Endothelial cell of umbilical vein (primary cell): ENCODE data around the gene ZNF74. TPM values are rescaled to one million over a fixed set of nuclear protein-coding genes. Genes with fewer than 3 reads are reported as not detected.

Experiments
- BruUV-seq: library from RNA; stranded (reverse); fragments of 400-500 nt; replicated peaks from 2 replicates; lab custom pipeline; 2021; lab: Mats Ljungman, UMichigan
- CTCF ChIA-PET: fragments of 300-600, 350-600 bp; sonication (Branson Sonifier 250); formaldehyde crosslinking; loops from one replicate; lab custom pipeline; 2021; ENCODE audit warnings: antibody characterized with exemption, inconsistent platforms; lab: Charles Lee
- POLR2A ChIA-PET: fragments of 300-600, 350-600 bp; sonication (Branson Sonifier 250); formaldehyde crosslinking; loops from one replicate; lab custom pipeline; 2021; ENCODE audit warnings: antibody characterized with exemption, inconsistent platforms; lab: Charles Lee
- DNase-seq: peaks from one replicate; pipeline ENCODE4 v3.0.0-alpha.2; 2011; ENCODE audit warnings: low read depth, low spot score
- FAIRE-seq: peaks from 2 replicates; lab custom pipeline; 2011; peaks lifted over from hg19 to GRCh38; lab: Jason Lieb, UNC
- H2AFZ ChIP-seq: 2 replicates; pipeline ENCODE4 v1.6.0; 2012; ENCODE audit warnings: low read depth, low read length, control low read depth, inconsistent platforms
- H3K27ac ChIP-seq: 2 replicates; pipeline ENCODE4 v1.5.1; 2011; ENCODE audit warnings: low read depth, mild to moderate bottlenecking, control low read depth, low read length, moderate library complexity; ENCODE audit not compliant: insufficient read depth
- H3K27me3 ChIP-seq, 2 experiments: 2 replicates each; pipeline versions ENCODE4 v1.6.0 to v1.6.1; 2011; ENCODE audit warnings: low read length in 2 of 2, mixed read lengths in 1 of 2; ENCODE audit not compliant: control insufficient read depth in 2 of 2, insufficient read depth in 2 of 2
- H3K36me3 ChIP-seq, 2 experiments: 2 replicates in 1 of 2; 3 replicates in 1 of 2; pipeline ENCODE4 v1.5.1; 2011; ENCODE audit warnings: low read length in 2 of 2, mild to moderate bottlenecking in 1 of 2, moderate library complexity in 1 of 2; ENCODE audit not compliant: control insufficient read depth in 2 of 2, insufficient read depth in 2 of 2; ENCODE audit errors: extremely low read depth in 1 of 2
- H3K4me1 ChIP-seq: 3 replicates; pipeline ENCODE4 v1.5.1; 2011; ENCODE audit warnings: mild to moderate bottlenecking, low read length; ENCODE audit not compliant: control insufficient read depth, insufficient read depth; ENCODE audit errors: extremely low read depth
- H3K4me2 ChIP-seq: 2 replicates; pipeline ENCODE4 v1.6.1; 2011; ENCODE audit warnings: low read length, control low read depth, mixed read lengths; ENCODE audit not compliant: insufficient read depth
- H3K4me3 ChIP-seq, 3 experiments: fragments of 200-600 bp in 1 of 3; sonication (generic), shearing (Covaris generic) in 1 of 3; replicated peaks in 1 of 3; 2 replicates each; pipeline ENCODE4 v1.5.1; 2011 to 2016; ENCODE audit warnings: control low read depth in 3 of 3, low read length in 3 of 3, mild to moderate bottlenecking in 2 of 3, inconsistent platforms in 1 of 3, low read depth in 1 of 3, moderate library complexity in 1 of 3; ENCODE audit not compliant: insufficient read depth in 1 of 3
- H3K79me2 ChIP-seq: 2 replicates; pipeline ENCODE4 v1.6.0; 2012; ENCODE audit warnings: low read length, inconsistent platforms; ENCODE audit not compliant: control insufficient read depth, insufficient read depth
- H3K9ac ChIP-seq: replicated peaks from 2 replicates; pipeline ENCODE3; 2011; ENCODE audit warnings: low read length, control low read depth; ENCODE audit not compliant: insufficient read depth; ENCODE audit errors: extremely low read depth
- H3K9me1 ChIP-seq: replicated peaks from 3 replicates; pipeline ENCODE4 v1.6.0; 2011; ENCODE audit warnings: mild to moderate bottlenecking, low read length; ENCODE audit not compliant: control insufficient read depth, insufficient read depth; ENCODE audit errors: extremely low read depth
- H3K9me3 ChIP-seq: replicated peaks from 2 replicates; pipeline ENCODE4 v1.5.1; 2012; ENCODE audit warnings: low read length, inconsistent platforms; ENCODE audit not compliant: control insufficient read depth, insufficient read depth
- H4K20me1 ChIP-seq: replicated peaks from 2 replicates; pipeline ENCODE3; 2011; ENCODE audit warnings: mild to moderate bottlenecking, low read length; ENCODE audit not compliant: control insufficient read depth, insufficient read depth; ENCODE audit errors: extremely low read depth
- EZH2 ChIP-seq: IDR thresholded peaks from 2 replicates; pipeline ENCODE4 v1.6.1; 2012; ENCODE audit warnings: borderline replicate concordance, low read depth, mild to moderate bottlenecking, moderate library complexity, low read length, inconsistent platforms; ENCODE audit not compliant: severe bottlenecking
- FOS ChIP-seq: IDR thresholded peaks from 2 replicates; pipeline ENCODE4 v1.6.1; 2011; ENCODE audit warnings: mild to moderate bottlenecking, low read length, moderate library complexity, borderline replicate concordance; ENCODE audit not compliant: insufficient read depth
- GATA2 ChIP-seq: IDR thresholded peaks from 2 replicates; pipeline ENCODE4 v1.7.0; 2011; ENCODE audit warnings: low read depth, mild to moderate bottlenecking, moderate library complexity, mixed read lengths, low read length; ENCODE audit not compliant: insufficient read length, insufficient read depth
- JUN ChIP-seq: IDR thresholded peaks from 2 replicates; pipeline ENCODE4 v1.6.1; 2011; ENCODE audit warnings: borderline replicate concordance, low read depth; ENCODE audit not compliant: insufficient read length, insufficient read depth
- MAX ChIP-seq: IDR thresholded peaks from 2 replicates; pipeline ENCODE4 v1.6.1; 2011; ENCODE audit not compliant: insufficient read depth, insufficient read length
- MYC ChIP-seq: IDR thresholded peaks from one replicate; pipeline ENCODE4 v1.6.1; 2011; ENCODE audit warnings: mild to moderate bottlenecking, low read depth, low read length
- POLR2A ChIP-seq: IDR thresholded peaks from 2 replicates; pipeline ENCODE4 v1.6.1; 2012; ENCODE audit warnings: low read depth, mild to moderate bottlenecking, control low read depth, low read length
- POLR2AphosphoS5 ChIP-seq: IDR thresholded peaks from 2 replicates; pipeline ENCODE4 v1.6.1; 2012; ENCODE audit warnings: low read depth, mild to moderate bottlenecking, control low read depth, low read length, moderate library complexity; ENCODE audit not compliant: insufficient read depth
- dilution Hi-C: fragments of 300-500 bp; cut with MboI; formaldehyde crosslinking; loops from one replicate; pipeline ENCODE4 v1.15.0; 2019; ENCODE audit warnings: low sequenced_read_pairs; ENCODE audit not compliant: extremely low pct_ligation_motif_present
- intact Hi-C: fragments of 100-400 bp; cut with micrococcal nuclease; formaldehyde crosslinking; loops from one replicate; pipeline ENCODE4 v1.10.0; 2022
- polyA plus RNA-seq, 4 experiments: library from polyadenylated mRNA; depleted of rRNA in 3 of 4; stranded (reverse) in 3 of 4; unstranded in 1 of 4; fragments of >200 nt; gene quantifications; 2 replicates each; pipeline versions ENCODE4 v1.2.1 to v1.2.3, GENCODE V29; 2011 to 2012; ENCODE audit warnings: missing spikeins in 1 of 4
- small RNA-seq: library from RNA; depleted of rRNA; stranded (forward); fragments of <200 nt; gene quantifications from one replicate; pipeline ENCODE3, GENCODE V24; 2012; ENCODE audit warnings: low replicate concordance, low read depth; ENCODE audit not compliant: insufficient read depth, insufficient read length
- total RNA-seq: library from RNA; stranded (reverse); gene quantifications from 2 replicates; pipeline ENCODE4 v1.2.3, GENCODE V29; 2021
- TF ChIP-seq, protein P1 (sequence below), 2 donors: IDR thresholded peaks; 1 replicate in 1 of 2; 2 replicates in 1 of 2; pipeline ENCODE4 v1.5.1; 2011; ENCODE audit warnings: low read length in 2 of 2, mild to moderate bottlenecking in 2 of 2, moderate library complexity in 2 of 2, control low read depth in 1 of 2, inconsistent platforms in 1 of 2, low read depth in 1 of 2; ENCODE audit not compliant: insufficient read depth in 1 of 2; ENCODE audit errors: extremely low read depth in 1 of 2

Gene ZNF74
- total and polyA plus RNA-seq, 2 donors (not counting 3 experiments of a cell fraction or from before 2014, with no cell fraction given) = 8.6 to 13.4 TPM

- no peak for DNase-seq
- Histone ChIP-seq H3K4me2 (no peak overlapping the region), H3K27me3 (no peaks in the 10 kb centered on the region), H3K36me3 (peaks cover 0 to 4% of the 10 kb centered on the region in 2 experiments), H3K9me1 (no peaks in the 10 kb centered on the region), H3K9ac (no peak overlapping the region), H3K79me2 (no peaks in the 10 kb centered on the region), H3K4me3 (no peak overlapping the region), H3K27ac (no peak overlapping the region), H4K20me1 (no peaks in the 10 kb centered on the region), H2AFZ (no peak overlapping the region), H3K4me1 (no peaks in the 10 kb centered on the region), H3K9me3 (no peaks in the 10 kb centered on the region)
- no TSS peak for BruUV-seq
- no peak for TF ChIP-seq POLR2AphosphoS5
- TF ChIP-seq POLR2A = no peak
- TF ChIP-seq FOS = no peak
- TF ChIP-seq MYC = no peak
- TF ChIP-seq, protein P1, sequence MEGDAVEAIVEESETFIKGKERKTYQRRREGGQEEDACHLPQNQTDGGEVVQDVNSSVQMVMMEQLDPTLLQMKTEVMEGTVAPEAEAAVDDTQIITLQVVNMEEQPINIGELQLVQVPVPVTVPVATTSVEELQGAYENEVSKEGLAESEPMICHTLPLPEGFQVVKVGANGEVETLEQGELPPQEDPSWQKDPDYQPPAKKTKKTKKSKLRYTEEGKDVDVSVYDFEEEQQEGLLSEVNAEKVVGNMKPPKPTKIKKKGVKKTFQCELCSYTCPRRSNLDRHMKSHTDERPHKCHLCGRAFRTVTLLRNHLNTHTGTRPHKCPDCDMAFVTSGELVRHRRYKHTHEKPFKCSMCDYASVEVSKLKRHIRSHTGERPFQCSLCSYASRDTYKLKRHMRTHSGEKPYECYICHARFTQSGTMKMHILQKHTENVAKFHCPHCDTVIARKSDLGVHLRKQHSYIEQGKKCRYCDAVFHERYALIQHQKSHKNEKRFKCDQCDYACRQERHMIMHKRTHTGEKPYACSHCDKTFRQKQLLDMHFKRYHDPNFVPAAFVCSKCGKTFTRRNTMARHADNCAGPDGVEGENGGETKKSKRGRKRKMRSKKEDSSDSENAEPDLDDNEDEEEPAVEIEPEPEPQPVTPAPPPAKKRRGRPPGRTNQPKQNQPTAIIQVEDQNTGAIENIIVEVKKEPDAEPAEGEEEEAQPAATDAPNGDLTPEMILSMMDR (IDR thresholded peaks at IDR 0.05; ENCODE audit: extremely low read depth in 1 of 2, insufficient read depth in 1 of 2, low read depth in 1 of 2, low read length in 2 of 2) = no peak
- no peak for TF ChIP-seq GATA2
- TF ChIP-seq JUN = no peak
- TF ChIP-seq MAX = no peak
- TF ChIP-seq EZH2 = no peak
- intact Hi-C loops = loop anchor here (5.0 kb wide), 1 partner anchor 300 kb away; no protein-coding TSS in a partner anchor
- FAIRE-seq = no peak
- POLR2A ChIA-PET = interaction anchor here (0.6 kb wide), 1 partner anchor 39 kb away, joined by 7 read pairs; no protein-coding TSS in a partner anchor
- CTCF ChIA-PET = interaction anchor here (0.9 to 5.8 kb wide), 3 partner anchors 23 to 45 kb away, joined by 3 to 337 read pairs (median 15); no protein-coding TSS in a partner anchor
- dilution Hi-C loops = no loop called here
Observed at GRCh38 chr22:20457506-20458240, 63.7 kb downstream of the ZNF74 start.

Small RNA genes lying within 50 kb of the gene (small RNA-seq; reads per million reads assigned to genes)
- gene RNU6-225P = not detected

Other genes with a start within 250 kb of the ZNF74 start
- gene CCDC188, start 243.1 kb upstream of the ZNF74 start, total RNA-seq = 9.4 and 11.6 TPM in 2 replicates
- 9.8 and 10.5 TPM in 2 replicates for gene CCDC188, start 243.1 kb upstream of the ZNF74 start, polyA plus RNA-seq
- gene RTN4R, start 125.8 kb upstream of the ZNF74 start, total RNA-seq = 1.2 and 1.3 TPM in 2 replicates
- 2.2 and 3.5 TPM in 2 replicates for gene RTN4R, start 125.8 kb upstream of the ZNF74 start, polyA plus RNA-seq
- 34.3 and 38.0 TPM in 2 replicates for gene DGCR6L, start 74.1 kb upstream of the ZNF74 start, total RNA-seq
- 67.5 and 82.9 TPM in 2 replicates for gene DGCR6L, start 74.1 kb upstream of the ZNF74 start, polyA plus RNA-seq
- gene SCARF2, start 43.7 kb downstream of the ZNF74 start, total RNA-seq = 18.4 and 20.1 TPM in 2 replicates
- gene SCARF2, start 43.7 kb downstream of the ZNF74 start, polyA plus RNA-seq = 15.7 and 19.7 TPM in 2 replicates
- 20.1 and 24.2 TPM in 2 replicates for gene KLHL22, start 101.6 kb downstream of the ZNF74 start, total RNA-seq
- 33.6 and 38.1 TPM in 2 replicates for gene KLHL22, start 101.6 kb downstream of the ZNF74 start, polyA plus RNA-seq
- 126 and 138 TPM in 2 replicates for gene MED15, start 113.5 kb downstream of the ZNF74 start, total RNA-seq
- gene MED15, start 113.5 kb downstream of the ZNF74 start, polyA plus RNA-seq = 68.1 and 85.1 TPM in 2 replicates